IMR-90 (cell line): ENCODE data around the gene TRIO. TPM values are rescaled to one million over a fixed set of nuclear protein-coding genes. Genes with fewer than 3 reads are reported as not detected.

Source experiments
- ATAC-seq: fragments of 200-7000 bp; cut with Tn5 transposase; 2 replicates; pipeline ENCODE4 v1.9.1; 2020; ENCODE audit warnings: low read depth, mild to moderate bottlenecking, moderate library complexity
- BruUV-seq: library from RNA; stranded (reverse); fragments of 400-500 nt; replicated peaks from 2 replicates; lab custom pipeline; 2021; lab: Mats Ljungman, UMichigan
- CTCF ChIA-PET: fragments of 300-600 bp; formaldehyde crosslinking; extraction: SDS; loops from one replicate; lab custom pipeline; 2021; ENCODE audit warnings: antibody characterized with exemption; lab: Yijun Ruan, JAX
- POLR2A ChIA-PET: fragments of 300-600 bp; sonication (Branson Sonifier 250); formaldehyde crosslinking; loops from one replicate; lab custom pipeline; 2022; ENCODE audit warnings: antibody characterized with exemption; ENCODE audit not compliant: unreplicated experiment; lab: Charles Lee
- DNase-seq: peaks from one replicate; pipeline ENCODE4 v3.0.0; 2013
- H2AFZ ChIP-seq: replicated peaks from 2 replicates; pipeline ENCODE3; 2013; ENCODE audit warnings: low read length, mild to moderate bottlenecking; ENCODE audit not compliant: poor library complexity
- H2AK5ac ChIP-seq: 2 replicates; pipeline ENCODE4 v1.6.1; 2013; ENCODE audit warnings: low read depth, low read length, inconsistent platforms
- H2AK9ac ChIP-seq: replicated peaks from 2 replicates; pipeline ENCODE3; 2013; ENCODE audit warnings: mild to moderate bottlenecking, low read depth, low read length, moderate library complexity; ENCODE audit not compliant: poor library complexity
- H2BK120ac ChIP-seq: 2 replicates; pipeline ENCODE4 v1.6.1; 2013; ENCODE audit warnings: low read depth, low read length, inconsistent platforms
- H2BK15ac ChIP-seq: 3 replicates; pipeline ENCODE4 v1.6.1; 2013; ENCODE audit warnings: low read depth, low read length, inconsistent platforms
- H2BK20ac ChIP-seq: 2 replicates; pipeline ENCODE4 v1.6.1; 2013; ENCODE audit warnings: low read depth, mild to moderate bottlenecking, inconsistent platforms, low read length, moderate library complexity
- H2BK5ac ChIP-seq: 2 replicates; pipeline ENCODE4 v1.6.1; 2013; ENCODE audit warnings: mild to moderate bottlenecking, low read depth, low read length, inconsistent platforms; ENCODE audit not compliant: poor library complexity, severe bottlenecking
- H3K14ac ChIP-seq: replicated peaks from 2 replicates; pipeline ENCODE4 v1.6.1; 2013; ENCODE audit warnings: low read depth, low read length, inconsistent platforms
- H3K18ac ChIP-seq: 2 replicates; pipeline ENCODE4 v1.6.1; 2013; ENCODE audit warnings: low read depth, low read length, control low read depth
- H3K23ac ChIP-seq: 2 replicates; pipeline ENCODE4 v1.6.1; 2013; ENCODE audit warnings: low read depth, low read length, inconsistent platforms
- H3K27ac ChIP-seq: 2 replicates; pipeline ENCODE4 v1.5.1; 2013; ENCODE audit warnings: mild to moderate bottlenecking, control low read depth, low read length; ENCODE audit not compliant: insufficient read depth
- H3K27me3 ChIP-seq: 2 replicates; pipeline ENCODE4 v1.6.1; 2013; ENCODE audit warnings: low read length; ENCODE audit not compliant: control insufficient read depth, insufficient read depth
- H3K36me3 ChIP-seq: 2 replicates; pipeline ENCODE4 v1.6.1; 2013; ENCODE audit warnings: low read length, mixed read lengths; ENCODE audit not compliant: control insufficient read depth, insufficient read depth
- H3K4ac ChIP-seq: 2 replicates; pipeline ENCODE4 v1.6.1; 2013; ENCODE audit warnings: low read depth, low read length, inconsistent platforms
- H3K4me1 ChIP-seq: 2 replicates; pipeline ENCODE4 v1.6.1; 2013; ENCODE audit warnings: low read length, mixed read lengths; ENCODE audit not compliant: control insufficient read depth, insufficient read depth
- H3K4me2 ChIP-seq: 2 replicates; pipeline ENCODE4 v1.6.1; 2013; ENCODE audit warnings: low read depth, mild to moderate bottlenecking, control low read depth, low read length, moderate library complexity
- H3K4me3 ChIP-seq: 2 replicates; pipeline ENCODE4 v1.5.1; 2013; ENCODE audit warnings: low read depth, mild to moderate bottlenecking, control low read depth, low read length, moderate library complexity; ENCODE audit not compliant: insufficient read depth
- H3K56ac ChIP-seq: 2 replicates; pipeline ENCODE4 v1.6.1; 2013; ENCODE audit warnings: low read length, inconsistent platforms; ENCODE audit not compliant: insufficient read depth; ENCODE audit errors: extremely low read depth
- H3K79me1 ChIP-seq, 2 experiments: 2 replicates each; pipeline ENCODE4 v1.6.1; 2013; ENCODE audit warnings: low read length in 2 of 2, inconsistent platforms in 1 of 2, low read depth in 1 of 2
- H3K9ac ChIP-seq: 2 replicates; pipeline ENCODE4 v1.6.1; 2013; ENCODE audit warnings: low read depth, low read length, control low read depth
- H3K9me1 ChIP-seq: 2 replicates; pipeline ENCODE4 v1.6.1; 2013; ENCODE audit warnings: low read length, inconsistent platforms; ENCODE audit not compliant: insufficient read depth
- H3K9me3 ChIP-seq: 2 replicates; pipeline ENCODE4 v1.6.1; 2013; ENCODE audit warnings: low read length; ENCODE audit not compliant: control insufficient read depth, insufficient read depth
- H4K20me1 ChIP-seq: 2 replicates; pipeline ENCODE4 v1.6.1; 2013; ENCODE audit warnings: low read length, inconsistent platforms; ENCODE audit not compliant: insufficient read depth
- H4K5ac ChIP-seq: 2 replicates; pipeline ENCODE4 v1.6.1; 2013; ENCODE audit warnings: mild to moderate bottlenecking, low read depth, low read length, control low read depth
- H4K8ac ChIP-seq, 2 experiments: 2 replicates each; pipeline ENCODE4 v1.6.1; 2013; ENCODE audit warnings: low read depth in 2 of 2, low read length in 2 of 2, control low read depth in 1 of 2, inconsistent platforms in 1 of 2
- H4K91ac ChIP-seq: 2 replicates; pipeline ENCODE4 v1.6.1; 2013; ENCODE audit warnings: low read depth, low read length, inconsistent platforms; ENCODE audit not compliant: insufficient read depth
- BHLHE40 ChIP-seq: fragments of 150-350 bp; IDR thresholded peaks from 2 replicates; pipeline ENCODE4 v1.6.1; 2016; ENCODE audit warnings: mild to moderate bottlenecking, low read depth, low read length
- CEBPB ChIP-seq: IDR thresholded peaks from 2 replicates; pipeline ENCODE4 v1.6.1; 2012; ENCODE audit warnings: low read depth, low read length, improper control_type of control experiment
- MAFK ChIP-seq: IDR thresholded peaks from 2 replicates; pipeline ENCODE4 v1.6.1; 2012; ENCODE audit warnings: low read depth, low read length, improper control_type of control experiment
- NFE2L2 ChIP-seq: fragments of 150-350 bp; IDR thresholded peaks from 2 replicates; pipeline ENCODE4 v1.6.1; 2016; ENCODE audit warnings: low read depth, mild to moderate bottlenecking, low read length
- RFX5 ChIP-seq: IDR thresholded peaks from 2 replicates; pipeline ENCODE4 v1.8.0; 2012; ENCODE audit warnings: low read depth, mild to moderate bottlenecking, low read length, moderate library complexity
- WGBS, 2 experiments: methylation state at CpG; one replicate each; pipeline versions ENCODE4 v1.1.5 to v1.1.7; 2013; ENCODE audit warnings: missing lambda C conversion rate in 2 of 2; ENCODE audit not compliant: insufficient read length in 1 of 2; ENCODE audit errors: extremely low coverage in 2 of 2; 5-methylcytosine and 5-hydroxymethylcytosine counted together
- dilution Hi-C: fragments of 300-500 bp; cut with HindIII; formaldehyde crosslinking; loops from one replicate; pipeline ENCODE4 v1.14.3; 2018; ENCODE audit warnings: low sequenced_read_pairs; ENCODE audit not compliant: unreplicated experiment
- in situ Hi-C: fragments of 300-500 bp; cut with MboI; formaldehyde crosslinking; loops from 3 replicates; pipeline ENCODE4 v1.14.3; 2019; ENCODE audit warnings: low sequenced_read_pairs, inconsistent platforms, mixed read lengths
- intact Hi-C: fragments of 100-400 bp; cut with micrococcal nuclease; formaldehyde crosslinking; loops from 2 replicates; pipeline ENCODE4 v1.10.0; 2022
- polyA plus RNA-seq, 3 experiments: library from polyadenylated mRNA; depleted of rRNA; stranded (reverse); fragments of >200 nt; gene quantifications; 2 replicates each; pipeline ENCODE4 v1.2.3, GENCODE V29; 2012; ENCODE audit warnings: low replicate concordance in 1 of 3
- total RNA-seq: library from RNA; depleted of rRNA; stranded (reverse); fragments of >200 nt; gene quantifications from 2 replicates; pipeline ENCODE4 v1.2.3, GENCODE V29; 2012

The TRIO gene
- total and polyA plus RNA-seq, 2 of the 4 experiments (the other 2 are of a cell fraction), result 206 to 522 TPM

DNA sequence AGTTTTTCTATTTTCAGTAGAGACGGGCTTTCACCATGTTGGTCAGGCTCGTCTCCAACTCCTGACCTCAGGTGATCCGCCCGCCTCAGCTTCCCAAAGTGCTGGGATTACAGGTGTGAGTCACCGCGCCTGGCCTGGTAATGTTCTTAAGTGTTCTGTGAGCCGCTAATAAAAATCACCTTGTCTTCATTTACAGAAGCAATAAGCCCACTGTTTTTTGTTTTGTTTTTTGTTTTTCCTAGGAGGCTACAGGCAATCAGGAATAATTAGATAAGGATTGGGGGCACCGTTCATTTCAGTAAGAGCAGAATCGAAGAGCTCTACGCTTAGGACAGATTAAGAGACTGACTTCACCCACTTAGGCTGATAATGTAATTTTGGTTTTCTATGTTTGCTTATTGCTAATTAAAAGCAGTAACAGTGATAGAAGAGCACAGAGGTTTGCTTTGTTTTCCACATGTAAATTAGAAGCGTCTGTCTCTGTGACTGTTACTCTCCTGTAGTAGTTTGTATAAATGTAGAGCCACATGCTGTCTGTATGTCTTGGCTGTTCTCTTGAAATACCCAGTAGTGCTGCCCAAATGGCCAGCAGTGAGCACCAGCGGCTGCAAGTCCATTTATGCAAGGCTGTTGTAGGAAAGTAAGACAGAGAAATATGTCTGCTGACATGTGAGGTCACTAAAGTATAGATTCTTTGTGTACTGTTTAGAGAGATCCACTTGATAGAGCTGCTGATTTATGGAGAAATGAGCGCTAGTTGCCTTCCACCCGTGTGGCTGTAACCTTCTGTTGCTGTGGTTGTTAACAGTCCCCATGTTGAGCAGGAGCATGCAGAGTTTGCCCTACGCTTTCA is 30.5 kb downstream of the TRIO start:
- Histone ChIP-seq H4K5ac (peak overlapping the region; percentile 59), H4K8ac (peak overlapping the region; percentile 79 to 88), H3K18ac (peak overlapping the region; percentile 76; the same call in 1 of the 2 replicates), H3K4me1 (peaks cover 41% of the 10 kb centered on the region), H3K9ac (peak overlapping the region; percentile 77), H2AK9ac (no peak overlapping the region), H2BK20ac (peak overlapping the region; percentile 83), H3K23ac (peak overlapping the region; percentile 85), H3K79me1 (peaks cover 0 to 23% of the 10 kb centered on the region in 2 experiments; a peak in 2 of 4 replicates), H2BK15ac (peak overlapping the region; percentile 94; the same call in 2 of the 3 replicates), H3K9me3 (no peaks in the 10 kb centered on the region), H3K56ac (peak overlapping the region; percentile 71), H3K4me2 (peak overlapping the region; percentile 30; the same call in 1 of the 2 replicates), H2BK120ac (peak overlapping the region; percentile 81), H3K9me1 (peaks cover 24% of the 10 kb centered on the region), H3K14ac (peak overlapping the region; percentile 92), H3K4me3 (no peak overlapping the region), H4K91ac (peak overlapping the region; percentile 87), H2AK5ac (peak overlapping the region; percentile 95), H2BK5ac (peak overlapping the region; percentile 90), H2AFZ (no peak overlapping the region), H3K36me3 (peaks cover 7% of the 10 kb centered on the region), H3K27me3 (no peaks in the 10 kb centered on the region), H3K27ac (peak overlapping the region; percentile 98), H3K4ac (peak overlapping the region; percentile 99), H4K20me1 (peaks cover 74% of the 10 kb centered on the region)
- dilution Hi-C loops (no loop called here), in situ Hi-C loops (no loop called here), intact Hi-C loops (no loop called here)
- POLR2A ChIA-PET, result interaction anchor here (0.8 kb wide), 1 partner anchor 137 kb away, joined by 6 read pairs; no protein-coding TSS in a partner anchor
- no peak for TF ChIP-seq NFE2L2
- no peak for TF ChIP-seq BHLHE40
- TF ChIP-seq MAFK, result no peak
- no peak for TF ChIP-seq CEBPB
- no peak for TF ChIP-seq RFX5
- WGBS, 2 experiments, result 54% methylated on average over 5 of the region's 15 CpGs; no CpG with 5 or more reads in 1 of the 2 experiments
- BruUV-seq, result no TSS peak
- CTCF ChIA-PET, result interaction anchor here (0.7 kb wide), 2 partner anchors 96 to 1186 kb away, joined by 3 read pairs; no protein-coding TSS in a partner anchor
- ATAC-seq (no peak), DNase-seq (no peak)
